WTC11 (cell line): ENCODE data around the gene SLC16A14. TPM values are rescaled to one million over a fixed set of nuclear protein-coding genes. Genes with fewer than 3 reads are reported as not detected.

ENCODE experiments used
- ATAC-seq: fragments of 200-7000 bp; cut with Tn5 transposase; 2 replicates; pipeline ENCODE4 v1.10.0; 2021; ENCODE audit warnings: mild to moderate bottlenecking, moderate library complexity
- CTCF ChIA-PET: fragments of 300-600 bp; sonication (Branson Sonifier 250); formaldehyde crosslinking; loops from one replicate; lab custom pipeline; 2021; ENCODE audit warnings: antibody characterized with exemption; lab: Charles Lee
- POLR2A ChIA-PET: fragments of 350-600 bp; sonication (Branson Sonifier 250); formaldehyde crosslinking; loops from one replicate; lab custom pipeline; 2021; ENCODE audit warnings: antibody characterized with exemption; lab: Charles Lee
- DNase-seq: peaks from one replicate; pipeline ENCODE4 v3.0.0; 2021; ENCODE audit warnings: low spot score
- H3K27ac Mint-ChIP-seq: 2 replicates; pipeline ENCODE4 v1.8.0; 2021; ENCODE audit warnings: mixed read lengths
- H3K27me3 Mint-ChIP-seq: 2 replicates; pipeline ENCODE4 v1.8.0; 2021; ENCODE audit warnings: low read depth, mild to moderate bottlenecking, moderate library complexity, mixed read lengths
- H3K36me3 Mint-ChIP-seq: 2 replicates; pipeline ENCODE4 v1.8.0; 2021; ENCODE audit warnings: mixed read lengths
- H3K4me1 Mint-ChIP-seq: 2 replicates; pipeline ENCODE4 v1.8.0; 2022; ENCODE audit warnings: mixed read lengths
- H3K4me3 Mint-ChIP-seq: 2 replicates; pipeline ENCODE4 v1.8.0; 2021; ENCODE audit warnings: mild to moderate bottlenecking, moderate library complexity, mixed read lengths
- H3K9me3 Mint-ChIP-seq: 2 replicates; pipeline ENCODE4 v1.8.0; 2021; ENCODE audit warnings: mixed read lengths
- AR ChIP-seq: fragments of 250-450 bp; sonication (Bioruptor Pico); IDR thresholded peaks from 2 replicates; pipeline ENCODE4 v1.9.0; 2021; ENCODE audit warnings: mild to moderate bottlenecking
- E2F1 ChIP-seq: sonication (generic); formaldehyde crosslinking; IDR thresholded peaks from 2 replicates; pipeline ENCODE4 v1.8.0; 2022; ENCODE audit warnings: mild to moderate bottlenecking, missing genetic modification reagents
- EMX1 ChIP-seq: fragments of 250-450 bp; sonication (Bioruptor Pico); IDR thresholded peaks from 2 replicates; pipeline ENCODE4 v1.8.0; 2021; ENCODE audit warnings: mild to moderate bottlenecking
- IRF1 ChIP-seq: sonication (generic); formaldehyde crosslinking; IDR thresholded peaks from 2 replicates; pipeline ENCODE4 v1.8.0; 2023; ENCODE audit warnings: missing genetic modification reagents
- JUN ChIP-seq: sonication (generic); formaldehyde crosslinking; IDR thresholded peaks from 2 replicates; pipeline ENCODE4 v1.8.0; 2023; ENCODE audit warnings: mild to moderate bottlenecking, missing genetic modification reagents
- NFYB ChIP-seq: sonication (generic); formaldehyde crosslinking; conservative IDR thresholded peaks from 2 replicates; pipeline ENCODE4 v1.8.0; 2022; ENCODE audit warnings: low read depth, missing genetic modification reagents
- NR1H2 ChIP-seq: sonication (generic); formaldehyde crosslinking; IDR thresholded peaks from 2 replicates; pipeline ENCODE4 v1.9.0; 2021; ENCODE audit warnings: mild to moderate bottlenecking, moderate library complexity, missing genetic modification reagents
- SMAD4 ChIP-seq: sonication (generic); formaldehyde crosslinking; IDR thresholded peaks from 2 replicates; pipeline ENCODE4 v1.8.0; 2022; ENCODE audit warnings: mild to moderate bottlenecking, missing genetic modification reagents
- SP1 ChIP-seq: sonication (generic); formaldehyde crosslinking; conservative IDR thresholded peaks from 2 replicates; pipeline ENCODE4 v1.8.1; 2022; ENCODE audit warnings: missing genetic modification reagents
- ZNF219 ChIP-seq: sonication (generic); formaldehyde crosslinking; IDR thresholded peaks from 2 replicates; pipeline ENCODE4 v1.8.0; 2023; ENCODE audit warnings: missing genetic modification reagents, mild to moderate bottlenecking, borderline replicate concordance
- total RNA-seq: library from RNA; stranded (reverse); gene quantifications from 3 replicates; pipeline ENCODE4 v1.2.3, GENCODE V29; 2021
- TF ChIP-seq, protein P1 (sequence below): sonication (generic); formaldehyde crosslinking; IDR thresholded peaks from 2 replicates; pipeline ENCODE4 v1.8.0; 2022; ENCODE audit warnings: mild to moderate bottlenecking, missing genetic modification reagents
- TF ChIP-seq, protein P2 (sequence below): sonication (generic); formaldehyde crosslinking; IDR thresholded peaks from 2 replicates; pipeline ENCODE4 v1.8.0; 2023; ENCODE audit warnings: missing genetic modification reagents, mild to moderate bottlenecking, borderline replicate concordance
- TF ChIP-seq, protein P3 (sequence below): sonication (generic); formaldehyde crosslinking; IDR thresholded peaks from 2 replicates; pipeline ENCODE4 v1.8.0; 2023; ENCODE audit warnings: mild to moderate bottlenecking, missing genetic modification reagents
- TF ChIP-seq, protein P4 (sequence below): sonication (generic); formaldehyde crosslinking; IDR thresholded peaks from 2 replicates; pipeline ENCODE4 v1.8.1; 2023; ENCODE audit warnings: mild to moderate bottlenecking, moderate library complexity, missing genetic modification reagents

The SLC16A14 gene
- total RNA-seq, 1 experiment from 2014 or later = 1.7 TPM

DNA sequence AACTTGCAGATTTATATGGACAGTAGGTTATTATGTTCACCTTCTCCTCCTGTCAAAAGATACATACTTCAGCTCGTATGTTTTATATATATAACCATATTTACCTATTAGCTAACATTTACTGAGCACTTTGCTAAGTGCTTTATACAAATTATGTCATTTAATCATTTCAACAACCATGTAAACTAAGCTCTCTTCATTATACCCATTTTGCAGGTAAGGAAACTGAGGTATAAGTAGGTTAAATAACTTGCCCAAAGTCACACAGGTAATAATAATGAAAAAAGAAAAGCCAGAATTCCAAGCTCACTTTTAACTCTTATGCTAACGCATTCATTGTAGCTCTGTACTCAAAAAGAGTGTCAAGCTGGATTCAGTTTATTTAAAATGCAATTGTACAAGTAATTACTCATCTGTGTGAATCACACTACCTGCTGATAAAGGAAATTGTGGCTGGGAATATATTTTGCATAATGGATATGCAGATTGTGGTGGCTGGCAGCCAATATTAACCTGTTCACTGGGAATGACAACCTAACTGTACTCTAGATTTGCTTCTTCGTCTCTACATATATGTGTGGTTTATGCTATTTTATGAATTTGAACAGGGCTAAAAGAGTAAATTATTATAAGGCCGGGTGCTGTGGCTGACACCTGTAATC, 20.6 kb downstream of the SLC16A14 start (continued):
- TF ChIP-seq EMX1 (CRISPR knock-in tag) (no peak), JUN (CRISPR knock-in tag) (no peak)

- no peaks in the 10 kb centered on the region for H3K4me1 Mint-ChIP-seq
- no peaks in the 10 kb centered on the region for H3K27me3 Mint-ChIP-seq
- peaks cover 7% of the 10 kb centered on the region for H3K9me3 Mint-ChIP-seq
- ChIA-PET CTCF (interaction anchor here (1.1 to 1.4 kb wide), 2 partner anchors 21 to 22 kb away, joined by 4 to 9 read pairs; partner anchors contain the start of gene SLC16A14), POLR2A (no interaction called here)
- ATAC-seq (no peak), DNase-seq (no peak)
- no peak overlapping the region for H3K4me3 Mint-ChIP-seq
- TF ChIP-seq SMAD4 (CRISPR knock-in tag) (no peak), IRF1 (no peak)
- TF ChIP-seq, protein P1, sequence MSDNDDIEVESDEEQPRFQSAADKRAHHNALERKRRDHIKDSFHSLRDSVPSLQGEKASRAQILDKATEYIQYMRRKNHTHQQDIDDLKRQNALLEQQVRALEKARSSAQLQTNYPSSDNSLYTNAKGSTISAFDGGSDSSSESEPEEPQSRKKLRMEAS = no peak
- TF ChIP-seq, protein P2, sequence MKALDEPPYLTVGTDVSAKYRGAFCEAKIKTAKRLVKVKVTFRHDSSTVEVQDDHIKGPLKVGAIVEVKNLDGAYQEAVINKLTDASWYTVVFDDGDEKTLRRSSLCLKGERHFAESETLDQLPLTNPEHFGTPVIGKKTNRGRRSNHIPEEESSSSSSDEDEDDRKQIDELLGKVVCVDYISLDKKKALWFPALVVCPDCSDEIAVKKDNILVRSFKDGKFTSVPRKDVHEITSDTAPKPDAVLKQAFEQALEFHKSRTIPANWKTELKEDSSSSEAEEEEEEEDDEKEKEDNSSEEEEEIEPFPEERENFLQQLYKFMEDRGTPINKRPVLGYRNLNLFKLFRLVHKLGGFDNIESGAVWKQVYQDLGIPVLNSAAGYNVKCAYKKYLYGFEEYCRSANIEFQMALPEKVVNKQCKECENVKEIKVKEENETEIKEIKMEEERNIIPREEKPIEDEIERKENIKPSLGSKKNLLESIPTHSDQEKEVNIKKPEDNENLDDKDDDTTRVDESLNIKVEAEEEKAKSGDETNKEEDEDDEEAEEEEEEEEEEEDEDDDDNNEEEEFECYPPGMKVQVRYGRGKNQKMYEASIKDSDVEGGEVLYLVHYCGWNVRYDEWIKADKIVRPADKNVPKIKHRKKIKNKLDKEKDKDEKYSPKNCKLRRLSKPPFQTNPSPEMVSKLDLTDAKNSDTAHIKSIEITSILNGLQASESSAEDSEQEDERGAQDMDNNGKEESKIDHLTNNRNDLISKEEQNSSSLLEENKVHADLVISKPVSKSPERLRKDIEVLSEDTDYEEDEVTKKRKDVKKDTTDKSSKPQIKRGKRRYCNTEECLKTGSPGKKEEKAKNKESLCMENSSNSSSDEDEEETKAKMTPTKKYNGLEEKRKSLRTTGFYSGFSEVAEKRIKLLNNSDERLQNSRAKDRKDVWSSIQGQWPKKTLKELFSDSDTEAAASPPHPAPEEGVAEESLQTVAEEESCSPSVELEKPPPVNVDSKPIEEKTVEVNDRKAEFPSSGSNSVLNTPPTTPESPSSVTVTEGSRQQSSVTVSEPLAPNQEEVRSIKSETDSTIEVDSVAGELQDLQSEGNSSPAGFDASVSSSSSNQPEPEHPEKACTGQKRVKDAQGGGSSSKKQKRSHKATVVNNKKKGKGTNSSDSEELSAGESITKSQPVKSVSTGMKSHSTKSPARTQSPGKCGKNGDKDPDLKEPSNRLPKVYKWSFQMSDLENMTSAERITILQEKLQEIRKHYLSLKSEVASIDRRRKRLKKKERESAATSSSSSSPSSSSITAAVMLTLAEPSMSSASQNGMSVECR (CRISPR knock-in tag) = no peak
- H3K36me3 Mint-ChIP-seq = no peaks in the 10 kb centered on the region
- no peak overlapping the region for H3K27ac Mint-ChIP-seq
These were observed 22.2 kb downstream of the SLC16A14 start for GRCh38 chr2:230046491-230046890.

DNA sequence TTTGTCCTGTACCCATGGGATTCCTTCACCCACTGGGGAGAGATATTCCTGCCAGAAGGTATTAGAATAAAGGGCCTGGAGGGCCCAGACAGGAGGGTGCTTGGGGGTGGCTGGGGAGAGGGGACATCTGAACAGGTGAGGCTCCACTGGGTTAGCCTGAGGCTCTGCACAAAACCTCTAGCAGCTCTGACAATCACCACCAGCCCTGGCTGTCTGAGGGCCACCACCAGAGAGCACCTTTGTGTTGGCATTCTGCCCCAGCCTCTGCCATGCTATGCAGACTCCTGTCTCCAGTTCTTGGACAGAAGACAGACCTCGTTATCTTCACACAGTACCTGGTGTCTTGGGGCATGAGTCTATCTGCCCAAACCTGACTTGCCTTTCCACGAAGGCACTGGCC, 25.3 kb downstream of the SLC16A14 start:
- H3K27ac Mint-ChIP-seq = no peak overlapping the region

More for the DNA sequence above, 25.3 kb downstream of the SLC16A14 start:
- POLR2A ChIA-PET = no interaction called here
- DNase-seq = no peak
- CTCF ChIA-PET = no interaction called here
- no peaks in the 10 kb centered on the region for H3K27me3 Mint-ChIP-seq
- TF ChIP-seq SP1 (CRISPR knock-in tag) = no peak
- no peak for TF ChIP-seq AR (CRISPR knock-in tag)
- no peak for TF ChIP-seq E2F1 (CRISPR knock-in tag)
- TF ChIP-seq, protein P3, sequence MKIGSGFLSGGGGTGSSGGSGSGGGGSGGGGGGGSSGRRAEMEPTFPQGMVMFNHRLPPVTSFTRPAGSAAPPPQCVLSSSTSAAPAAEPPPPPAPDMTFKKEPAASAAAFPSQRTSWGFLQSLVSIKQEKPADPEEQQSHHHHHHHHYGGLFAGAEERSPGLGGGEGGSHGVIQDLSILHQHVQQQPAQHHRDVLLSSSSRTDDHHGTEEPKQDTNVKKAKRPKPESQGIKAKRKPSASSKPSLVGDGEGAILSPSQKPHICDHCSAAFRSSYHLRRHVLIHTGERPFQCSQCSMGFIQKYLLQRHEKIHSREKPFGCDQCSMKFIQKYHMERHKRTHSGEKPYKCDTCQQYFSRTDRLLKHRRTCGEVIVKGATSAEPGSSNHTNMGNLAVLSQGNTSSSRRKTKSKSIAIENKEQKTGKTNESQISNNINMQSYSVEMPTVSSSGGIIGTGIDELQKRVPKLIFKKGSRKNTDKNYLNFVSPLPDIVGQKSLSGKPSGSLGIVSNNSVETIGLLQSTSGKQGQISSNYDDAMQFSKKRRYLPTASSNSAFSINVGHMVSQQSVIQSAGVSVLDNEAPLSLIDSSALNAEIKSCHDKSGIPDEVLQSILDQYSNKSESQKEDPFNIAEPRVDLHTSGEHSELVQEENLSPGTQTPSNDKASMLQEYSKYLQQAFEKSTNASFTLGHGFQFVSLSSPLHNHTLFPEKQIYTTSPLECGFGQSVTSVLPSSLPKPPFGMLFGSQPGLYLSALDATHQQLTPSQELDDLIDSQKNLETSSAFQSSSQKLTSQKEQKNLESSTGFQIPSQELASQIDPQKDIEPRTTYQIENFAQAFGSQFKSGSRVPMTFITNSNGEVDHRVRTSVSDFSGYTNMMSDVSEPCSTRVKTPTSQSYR (CRISPR knock-in tag) = no peak
- TF ChIP-seq, protein P4, sequence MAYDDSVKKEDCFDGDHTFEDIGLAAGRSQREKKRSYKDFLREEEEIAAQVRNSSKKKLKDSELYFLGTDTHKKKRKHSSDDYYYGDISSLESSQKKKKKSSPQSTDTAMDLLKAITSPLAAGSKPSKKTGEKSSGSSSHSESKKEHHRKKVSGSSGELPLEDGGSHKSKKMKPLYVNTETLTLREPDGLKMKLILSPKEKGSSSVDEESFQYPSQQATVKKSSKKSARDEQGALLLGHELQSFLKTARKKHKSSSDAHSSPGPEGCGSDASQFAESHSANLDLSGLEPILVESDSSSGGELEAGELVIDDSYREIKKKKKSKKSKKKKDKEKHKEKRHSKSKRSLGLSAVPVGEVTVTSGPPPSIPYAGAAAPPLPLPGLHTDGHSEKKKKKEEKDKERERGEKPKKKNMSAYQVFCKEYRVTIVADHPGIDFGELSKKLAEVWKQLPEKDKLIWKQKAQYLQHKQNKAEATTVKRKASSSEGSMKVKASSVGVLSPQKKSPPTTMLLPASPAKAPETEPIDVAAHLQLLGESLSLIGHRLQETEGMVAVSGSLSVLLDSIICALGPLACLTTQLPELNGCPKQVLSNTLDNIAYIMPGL = no peak
- TF ChIP-seq NR1H2 = no peak
- no peak for TF ChIP-seq NFYB
- TF ChIP-seq IRF1 = no peak
- no peak for TF ChIP-seq ZNF219 (CRISPR knock-in tag)
- no peak for TF ChIP-seq JUN (CRISPR knock-in tag)
- no peak for ATAC-seq
- no peaks in the 10 kb centered on the region for H3K36me3 Mint-ChIP-seq
- H3K9me3 Mint-ChIP-seq = peaks cover 7% of the 10 kb centered on the region
- no peak overlapping the region for H3K4me3 Mint-ChIP-seq
- H3K4me1 Mint-ChIP-seq = peaks cover 4% of the 10 kb centered on the region; the same call in 1 of the 2 replicates
